Activated CD8-positive, alpha-beta memory T cell treated with anti-CD3 and anti-CD28 coated beads, Interleukin-2, amount 50 U/mL, for 1 hour (primary cell): Measurements from ENCODE around the gene HEATR5A.
"Not testable (repeated sequence)": the region's sequence is repeated elsewhere in the genome, so short reads cannot be mapped to it uniquely, and the experiment has no call there.

Experiments used
- DNase-seq: peaks from one replicate; pipeline ENCODE4 v3.0.0-alpha.2; 2020; ENCODE audit errors: extremely low read depth

Gene HEATR5A

DNA sequence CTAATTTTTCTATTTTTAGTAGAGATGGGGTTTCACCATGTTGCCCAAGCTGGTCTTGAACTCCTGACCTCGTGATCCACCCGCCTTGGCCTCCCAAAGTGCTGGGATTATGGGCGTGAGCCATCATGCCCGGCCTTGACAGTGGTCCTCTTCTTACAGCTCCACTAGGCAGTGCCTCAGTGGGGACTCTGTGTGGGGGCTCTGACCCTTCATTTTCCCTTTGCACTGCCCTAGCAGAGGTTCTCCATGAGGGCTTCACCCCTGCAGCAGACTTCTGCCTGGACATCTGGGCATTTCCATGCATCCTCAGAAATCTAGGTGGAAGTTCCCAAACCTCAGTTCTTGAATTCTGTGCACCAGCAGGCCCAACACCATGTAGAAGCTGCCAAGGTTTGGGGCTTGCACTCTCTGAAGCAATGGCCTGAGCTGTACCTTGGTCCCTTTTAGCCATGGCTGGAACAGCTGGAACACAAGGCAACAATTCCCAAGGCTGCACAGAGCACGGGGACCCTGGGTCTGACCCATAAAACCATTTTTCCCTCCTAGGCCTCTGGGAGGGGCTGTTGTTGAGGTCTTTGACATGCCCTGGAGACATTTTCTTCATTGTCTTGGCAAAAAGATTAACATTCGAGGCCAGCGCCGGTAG, 90.4 kb downstream of the HEATR5A start:
- not testable (repeated sequence) for DNase-seq

DNA sequence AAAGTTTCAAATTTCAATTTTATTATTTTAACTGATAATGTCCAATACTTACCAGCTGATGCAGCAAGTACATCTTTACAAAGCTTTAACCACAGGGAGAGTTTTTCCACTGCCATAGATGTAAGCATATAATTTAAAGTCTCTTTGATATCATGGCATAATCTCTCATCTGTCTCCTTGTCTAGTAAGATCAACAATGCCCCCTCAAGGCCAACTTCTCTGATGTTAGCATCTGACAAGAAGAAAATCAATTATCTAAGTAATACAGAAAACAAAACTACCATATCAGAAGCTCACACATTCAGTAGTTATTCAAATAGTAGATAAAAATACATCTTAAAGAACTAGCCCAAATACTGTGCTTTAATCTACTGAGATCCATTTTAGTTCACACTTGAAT, 94.2 kb downstream of the HEATR5A start:
- no peak for DNase-seq

DNA sequence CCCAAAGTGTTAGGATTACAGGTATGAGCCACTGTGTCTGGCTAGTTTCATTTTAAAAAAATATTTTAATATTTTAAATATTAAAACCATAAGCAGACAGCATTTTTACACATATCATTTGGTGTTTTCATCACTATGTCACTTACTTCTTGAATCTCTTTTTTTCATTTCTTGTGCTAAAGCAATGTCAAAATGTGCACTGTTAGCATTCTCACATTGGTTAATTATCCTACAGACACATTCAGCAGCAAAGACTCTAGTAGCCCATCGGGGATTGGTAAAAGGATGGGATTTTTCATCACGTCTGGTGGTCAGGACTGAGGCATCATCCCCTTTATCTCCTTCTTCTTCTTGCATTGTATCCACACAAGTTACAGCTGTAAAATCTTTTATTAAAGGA, 96.9 kb downstream of the HEATR5A start:
- DNase-seq = no peak

DNA sequence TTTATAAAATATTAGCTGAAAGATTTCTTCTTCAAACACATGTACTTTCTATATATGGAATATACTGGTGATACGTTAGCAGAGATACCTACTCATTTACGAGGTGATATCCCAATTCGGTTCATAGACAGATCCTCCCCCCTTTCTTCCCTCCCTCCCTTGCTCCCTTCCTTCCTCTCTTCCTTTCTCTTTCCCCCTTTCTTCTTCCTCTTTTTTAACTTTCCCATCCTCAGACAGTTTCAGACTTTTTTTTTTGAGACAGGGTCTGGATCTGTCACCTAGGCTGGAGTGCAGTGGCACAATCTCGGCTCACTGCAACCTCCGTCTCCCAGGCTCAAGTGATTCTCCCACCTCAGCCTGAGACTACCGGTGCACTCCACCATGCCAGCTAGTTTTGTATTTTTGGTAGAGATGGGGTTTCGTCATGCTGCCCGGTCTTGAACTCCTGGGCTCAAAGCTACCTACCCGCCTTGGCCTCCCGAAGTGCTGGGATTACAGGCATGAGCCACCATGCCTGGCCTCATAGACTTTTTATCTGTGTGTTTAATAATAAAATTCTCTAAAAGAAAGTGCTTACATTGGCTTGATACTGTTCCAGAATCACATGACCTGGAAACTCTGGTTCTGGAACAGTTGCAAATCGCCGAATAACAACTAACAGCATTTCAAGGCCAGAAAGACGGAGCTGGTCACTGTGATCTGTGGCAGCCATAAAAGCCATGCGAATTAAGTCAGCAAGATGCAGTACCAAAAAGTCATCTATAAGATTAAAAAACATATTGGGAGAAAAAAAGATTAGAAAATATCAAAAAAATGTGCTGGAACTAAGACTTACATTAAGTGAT, 99.2 kb downstream of the HEATR5A start:
- DNase-seq = no peak

DNA sequence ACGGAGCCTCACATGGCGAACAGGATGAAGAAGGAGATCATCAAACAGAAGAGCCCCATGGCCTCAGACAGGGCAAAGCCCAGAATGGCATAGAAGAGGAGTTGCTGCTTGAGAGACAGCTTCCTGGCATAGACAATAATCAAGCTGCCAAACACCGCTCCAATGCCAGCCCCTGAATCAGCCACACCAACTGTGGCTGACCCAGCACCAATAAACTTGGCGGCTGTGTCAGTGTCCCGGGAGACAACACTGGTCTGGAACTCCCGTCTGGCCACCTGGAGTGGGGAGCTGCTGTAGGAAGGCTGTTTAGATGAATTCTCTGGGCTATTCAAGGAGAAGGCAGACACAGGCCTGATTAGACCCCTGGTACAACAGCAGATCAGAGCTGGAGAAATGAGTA, 100.1 kb downstream of the HEATR5A start:
- DNase-seq = no peak

DNA sequence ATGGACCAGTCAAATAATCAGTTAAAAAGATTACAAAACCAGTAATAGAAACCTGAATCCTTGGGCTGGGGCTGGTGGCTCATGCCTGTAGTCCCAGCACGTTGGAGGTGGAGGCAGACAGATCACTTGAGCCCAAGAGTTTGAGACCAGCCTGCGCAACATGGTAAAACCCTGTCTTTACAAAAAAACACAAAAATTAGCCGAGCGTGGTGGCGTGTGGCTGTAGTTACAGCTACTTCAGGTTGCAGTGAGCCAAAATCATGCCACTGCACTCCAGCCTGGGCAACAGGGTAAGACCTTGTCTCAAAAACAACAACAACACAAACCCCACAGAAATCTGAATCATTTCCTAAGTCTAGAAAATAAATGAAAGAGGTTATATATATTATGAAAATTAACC, 100.6 kb downstream of the HEATR5A start:
- no peak for DNase-seq

DNA sequence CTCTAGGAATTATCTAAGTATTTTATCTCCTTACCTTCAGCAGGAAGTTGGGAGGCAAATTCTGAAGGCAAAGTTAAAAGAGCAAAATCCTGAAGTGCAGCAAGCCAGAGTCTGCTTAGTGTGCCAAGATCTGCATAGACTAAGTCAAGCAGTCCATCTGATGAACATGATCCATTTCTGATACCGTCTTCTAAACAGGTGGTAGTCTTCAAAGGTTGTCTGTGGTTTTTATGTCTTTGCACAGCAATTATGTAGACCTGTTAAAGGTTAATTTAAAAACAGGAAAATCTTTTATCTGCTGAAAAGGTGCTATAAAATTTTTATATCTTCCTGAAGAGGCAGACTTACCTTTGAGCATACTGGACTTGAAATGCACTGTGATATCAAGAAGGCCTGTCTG, 107.4 kb downstream of the HEATR5A start:
- DNase-seq = no peak

DNA sequence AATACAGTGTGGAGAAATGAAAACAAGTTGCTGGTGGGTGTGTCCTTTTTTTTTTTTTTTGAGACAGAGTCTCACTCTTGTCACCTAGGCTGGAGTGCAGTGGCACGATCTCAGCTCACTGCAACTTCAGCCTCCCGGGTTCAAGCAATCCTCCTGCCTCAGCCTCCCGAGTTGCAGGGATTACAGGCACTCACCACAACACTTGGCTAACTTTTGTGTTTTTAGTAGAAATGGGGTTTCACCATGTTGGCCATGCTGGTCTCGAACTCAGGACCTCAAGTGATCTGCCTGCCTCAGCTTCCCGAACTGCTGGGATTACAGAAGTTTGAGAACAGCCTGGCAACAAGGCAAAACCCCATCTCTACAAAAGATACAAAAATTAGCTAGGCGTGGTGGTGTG, 108.0 kb downstream of the HEATR5A start:
- not testable (repeated sequence) for DNase-seq

DNA sequence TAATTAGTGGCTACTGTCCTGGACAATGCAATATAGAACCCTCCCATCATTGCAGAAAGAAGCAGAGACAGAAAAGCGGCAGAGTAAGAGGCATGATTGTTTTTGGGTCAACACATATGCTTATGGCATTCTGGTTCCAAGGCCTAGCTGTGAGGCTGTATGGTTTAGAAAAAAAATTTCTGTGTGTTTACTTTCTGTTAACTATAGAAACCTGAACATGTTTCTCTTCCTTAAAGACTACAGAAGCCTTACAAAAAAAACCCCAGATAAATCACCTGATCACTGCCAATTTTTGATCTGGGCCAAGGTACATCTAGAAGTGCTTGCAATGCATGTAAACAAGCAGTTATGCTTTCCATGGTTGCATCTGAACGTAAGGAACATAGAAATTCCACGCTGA, 112.7 kb downstream of the HEATR5A start:
- DNase-seq = no peak

DNA sequence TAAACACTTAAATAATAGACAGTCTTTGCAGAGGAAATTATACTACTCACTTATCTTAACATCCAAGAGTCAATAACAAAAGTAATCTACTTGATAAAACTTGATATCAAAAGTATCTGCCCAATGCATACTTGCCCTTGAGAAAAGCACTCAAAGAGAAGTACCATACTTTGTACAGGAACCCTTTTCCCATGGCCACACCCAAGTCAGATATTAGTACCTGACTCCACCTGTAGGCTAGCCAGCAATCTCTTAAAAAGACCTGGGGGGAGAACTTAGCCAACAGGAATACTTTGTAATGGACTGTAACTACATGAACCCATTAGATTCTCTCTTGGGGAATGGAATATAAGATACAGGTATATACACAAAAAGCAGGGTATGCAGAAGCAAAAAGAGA, 113.2 kb downstream of the HEATR5A start:
- DNase-seq = no peak

DNA sequence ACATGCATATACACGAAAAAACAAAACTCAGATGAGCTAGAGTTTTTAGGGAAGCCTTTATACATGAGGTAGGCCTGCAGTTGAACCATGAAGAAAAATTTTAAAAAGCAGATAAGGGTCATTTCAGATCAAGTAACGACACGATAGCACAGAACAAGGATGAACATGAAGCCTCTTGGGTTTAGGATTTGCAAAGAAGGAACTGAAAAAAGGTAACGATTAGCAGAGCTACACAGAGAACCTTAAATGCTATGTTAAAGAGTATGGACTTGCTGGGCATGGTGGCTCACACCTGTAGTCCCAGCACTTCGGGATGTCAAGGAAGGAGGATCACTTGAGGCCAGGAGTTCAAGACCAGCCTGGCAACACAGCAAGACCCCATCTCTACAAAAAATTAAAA, 116.7 kb downstream of the HEATR5A start:
- no peak for DNase-seq

DNA sequence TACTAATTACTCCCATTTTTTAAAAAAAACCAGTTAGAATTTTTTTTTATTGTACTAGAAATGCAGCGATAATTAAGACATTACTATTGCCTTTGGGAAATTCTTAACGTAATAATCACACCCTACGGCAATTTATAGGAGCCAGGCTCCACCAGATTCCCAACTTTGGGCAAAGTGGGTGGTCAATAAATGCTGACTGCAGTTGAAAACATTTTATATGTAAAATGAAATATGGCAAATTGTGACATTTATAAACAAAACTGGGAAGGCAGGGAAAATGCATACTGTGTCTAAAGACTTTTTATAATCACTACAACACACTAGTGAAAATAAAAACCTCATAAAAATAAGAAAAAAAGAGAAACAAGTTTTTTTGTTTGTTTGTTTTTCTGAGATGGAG, 119.5 kb downstream of the HEATR5A start:
- no peak for DNase-seq

DNA sequence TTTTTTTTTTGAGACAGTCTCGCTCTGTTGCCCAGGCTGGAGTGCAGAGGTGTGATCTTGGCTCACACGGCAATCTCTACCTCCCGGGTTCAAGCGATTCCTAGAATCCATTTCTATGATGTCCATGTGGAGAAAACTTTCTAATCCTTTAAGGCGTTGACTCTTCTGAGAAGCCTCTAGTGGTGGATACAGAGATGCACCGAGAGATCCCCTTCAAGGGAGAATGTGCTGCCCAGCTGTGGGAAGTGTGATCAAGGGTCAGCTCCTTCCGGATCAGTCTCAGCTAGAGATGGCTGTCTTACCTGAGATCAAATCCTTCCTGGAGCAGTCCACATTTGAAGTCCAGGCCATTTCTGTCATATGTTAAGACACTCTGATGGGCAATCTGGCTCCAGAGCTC, 120.1 kb downstream of the HEATR5A start:
- DNase-seq = no peak

DNA sequence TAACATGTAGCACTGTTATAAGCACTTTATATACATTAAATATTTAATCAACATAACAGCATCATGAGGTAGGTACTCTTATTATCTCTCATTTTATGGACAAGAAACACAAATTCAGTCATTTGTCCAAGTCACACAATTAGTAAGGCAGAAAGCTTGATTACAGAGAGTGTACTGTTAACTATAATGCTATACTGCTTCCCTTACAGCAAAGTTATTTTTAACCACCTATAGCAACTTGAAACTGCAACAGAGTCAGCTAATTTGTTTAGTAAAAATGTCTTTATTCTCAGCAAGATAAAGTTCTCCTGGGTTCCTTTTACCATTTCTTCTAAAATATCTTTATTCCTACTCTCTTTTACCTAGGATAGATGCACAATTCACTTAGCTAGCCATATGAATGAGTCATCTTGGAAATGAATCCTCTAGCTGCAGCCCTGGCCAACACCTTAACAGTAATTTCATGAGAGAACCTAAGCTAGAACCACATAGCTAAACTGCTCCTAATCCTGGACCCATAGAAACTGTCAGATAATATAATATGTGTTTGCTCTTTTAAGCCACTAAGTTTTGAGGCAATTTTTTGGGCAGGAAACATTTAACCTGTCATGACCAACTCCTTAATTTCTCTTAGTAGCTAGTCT, 122.5 kb downstream of the HEATR5A start:
- DNase-seq = no peak

DNA sequence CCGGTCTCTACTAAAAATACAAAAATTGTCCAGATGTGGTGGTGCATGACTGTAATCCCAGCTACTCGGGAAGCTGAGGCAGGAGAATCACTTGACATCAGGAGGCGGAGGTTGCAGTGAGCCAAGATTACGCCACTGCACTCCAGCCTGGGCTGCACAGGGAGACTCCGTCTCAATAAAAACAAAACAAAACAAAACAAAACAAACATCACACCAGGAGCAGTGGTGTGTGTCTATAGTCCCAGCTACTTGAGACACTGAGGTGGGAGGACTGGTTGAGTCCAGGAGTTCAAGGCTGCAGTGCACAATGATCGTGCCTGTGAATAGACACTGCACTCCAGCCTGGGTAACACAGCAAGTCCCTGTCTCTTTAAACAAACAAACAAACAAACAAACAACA, 123.2 kb downstream of the HEATR5A start:
- DNase-seq = no peak

DNA sequence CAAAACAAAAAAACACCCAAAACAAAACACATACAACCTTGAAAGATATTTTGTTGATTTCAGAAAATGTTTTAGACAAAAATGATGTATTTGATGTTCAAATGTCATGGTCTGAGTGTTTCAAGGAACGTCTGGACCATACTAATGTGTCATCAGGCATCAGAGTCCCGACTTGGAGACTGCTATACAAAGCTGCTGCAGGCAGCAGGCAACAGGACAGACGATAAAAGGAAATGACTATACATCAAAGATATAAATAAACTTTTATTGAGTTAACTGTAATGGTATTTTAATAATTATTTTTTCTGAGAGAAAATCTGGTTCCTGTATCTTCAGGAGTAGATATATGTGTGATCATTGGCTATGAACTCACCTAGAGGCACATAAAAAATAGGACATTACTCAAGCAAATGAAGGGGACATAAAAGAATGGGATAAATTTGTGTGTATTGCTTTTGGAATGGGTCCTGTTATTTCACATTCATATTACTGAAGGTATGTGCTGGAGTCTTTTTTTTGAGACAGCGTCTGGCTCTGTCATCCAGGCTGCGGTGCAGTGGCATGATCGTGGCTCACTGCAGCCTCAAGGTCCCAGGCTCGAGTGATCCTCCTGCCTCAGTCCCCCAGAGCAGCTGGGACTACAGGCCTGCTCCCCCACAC, 125.5 kb downstream of the HEATR5A start:
- no peak for DNase-seq

DNA sequence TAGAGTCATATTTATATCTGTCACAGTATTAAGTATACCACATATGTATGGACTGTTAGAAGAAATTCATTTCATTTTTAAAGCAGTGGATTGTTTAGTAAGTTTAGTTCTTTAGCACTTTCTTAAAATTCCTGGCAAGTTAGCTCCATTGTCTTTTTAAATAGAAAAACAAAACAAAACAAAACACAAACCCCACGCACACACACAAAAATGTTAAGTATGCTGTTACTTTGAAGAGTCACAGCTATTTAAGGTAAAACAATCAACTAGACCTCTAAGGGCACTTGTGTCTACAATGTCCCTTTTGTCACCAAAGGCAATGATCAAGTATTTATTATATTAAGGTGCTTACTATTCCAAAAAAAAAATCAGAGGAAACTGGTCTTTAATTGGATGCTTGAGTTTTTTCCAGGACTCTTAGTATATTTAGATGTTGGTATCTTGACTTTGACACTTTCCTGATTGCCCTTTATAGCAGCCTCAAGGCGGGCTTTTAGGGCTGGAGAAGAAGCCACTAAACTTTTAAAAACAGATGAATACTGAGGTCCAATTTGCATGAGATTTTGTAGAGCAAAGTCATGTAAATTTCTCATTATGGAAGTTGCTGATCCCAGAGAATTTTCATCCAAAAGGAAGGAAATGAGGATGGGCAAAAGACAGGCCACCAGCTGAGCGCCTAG, 127.3 kb downstream of the HEATR5A start:
- no peak for DNase-seq

DNA sequence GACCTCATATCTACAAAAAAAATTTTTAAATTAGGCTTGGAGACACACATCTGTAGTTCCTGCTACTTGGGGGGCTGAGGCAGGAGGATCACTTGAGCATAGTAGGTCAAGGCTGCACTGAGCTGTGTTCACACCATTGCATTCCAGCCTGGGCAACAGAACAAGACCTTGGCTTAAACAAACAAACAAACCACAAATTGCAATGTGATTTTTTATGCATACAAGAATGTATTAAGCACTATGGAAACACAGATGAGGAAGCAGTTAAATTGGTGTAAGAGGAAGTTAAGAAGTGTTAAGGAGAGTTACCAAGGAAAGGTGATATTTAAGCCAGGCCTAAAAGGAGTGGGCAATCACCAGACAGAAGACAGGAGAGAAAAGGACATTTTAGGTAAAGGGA, 129.1 kb downstream of the HEATR5A start:
- no peak for DNase-seq

DNA sequence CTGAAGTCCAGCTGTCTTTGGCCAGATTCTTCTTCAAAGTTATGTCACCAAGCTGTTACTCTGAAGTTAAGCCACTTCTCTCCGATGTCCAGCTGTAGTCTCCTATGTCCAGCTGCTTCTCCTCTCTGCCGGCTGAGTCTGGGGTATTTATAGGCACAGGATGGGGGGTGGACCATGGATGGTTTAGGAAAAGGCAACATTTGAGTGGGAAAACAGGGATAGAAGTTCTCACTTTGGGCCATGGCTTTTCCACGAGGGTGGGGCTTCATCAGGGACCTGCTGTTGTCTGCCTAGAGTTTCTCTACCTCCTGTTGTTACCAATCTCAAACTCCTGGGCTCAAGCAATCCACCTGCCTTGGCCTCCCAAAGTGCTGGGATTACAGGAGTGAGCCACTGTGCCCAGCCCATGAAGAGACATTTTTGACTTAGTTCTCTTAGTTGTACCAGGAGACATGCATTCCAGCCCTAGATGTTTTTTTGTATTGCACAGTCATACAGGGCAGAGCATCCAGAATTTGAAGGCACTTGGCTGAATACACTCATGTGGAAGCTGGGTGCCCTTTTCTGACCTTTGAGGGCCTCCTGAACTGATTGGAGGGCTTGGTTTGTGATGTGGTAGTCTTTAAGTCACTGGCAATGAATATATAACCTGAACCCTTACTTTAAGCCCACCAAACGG, 132.9 kb downstream of the HEATR5A start:
- no peak for DNase-seq

DNA sequence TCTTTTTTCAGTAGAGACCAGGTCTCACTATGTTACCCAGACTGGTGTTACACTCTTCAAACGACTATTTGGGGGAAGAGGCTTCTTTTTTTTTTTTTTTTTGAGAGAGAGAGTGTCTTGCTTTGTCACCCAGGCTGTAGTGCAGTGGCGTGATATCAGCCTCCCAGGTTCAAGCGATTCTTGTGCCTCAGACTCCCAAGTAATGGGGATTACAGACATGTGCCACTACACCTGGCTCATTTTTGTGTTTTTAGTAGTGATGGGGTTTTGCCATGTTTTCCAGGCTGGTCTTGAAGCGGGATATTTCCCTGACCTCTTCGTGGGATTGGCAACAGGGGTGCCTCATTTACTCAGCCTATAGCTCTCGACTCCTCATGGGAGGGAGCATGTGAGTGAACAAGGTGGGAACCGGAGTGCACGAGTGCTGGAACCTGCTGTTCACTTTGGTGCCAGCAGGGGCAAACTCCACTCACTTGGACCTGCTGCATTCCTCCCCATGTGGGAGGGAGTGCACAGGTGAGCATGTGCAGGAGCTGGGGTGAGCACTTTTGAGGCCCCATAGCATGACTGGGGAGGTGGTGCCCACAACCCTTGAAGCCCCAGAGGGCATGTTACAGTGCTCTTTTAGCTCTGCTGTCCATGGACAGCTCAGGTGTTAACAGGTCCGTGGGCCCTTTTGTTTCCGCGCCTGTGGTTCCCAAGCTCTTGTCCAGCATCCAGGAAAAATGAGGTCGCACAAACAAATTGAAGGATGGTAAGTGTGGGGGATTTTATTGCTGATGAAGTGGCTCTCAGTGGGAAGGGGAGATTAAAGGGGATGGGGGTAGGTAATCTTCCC, 133.7 kb downstream of the HEATR5A start:
- DNase-seq = no peak
